ENCODE measurements around the gene RHOD.

Gene RHOD

GRCh38 chr11:67056267-67057204 lies at the start of gene RHOD:
Gene RHOD, plus strand, starts transcription at chr11:67056847. Its CDS starts 56 bp downstream, at chr11:67056903.
- no peak for DNase-seq (ENCODE audit: low spot score)

- DNase-seq (ENCODE audit: low spot score) = no peak
These were observed 49.5 kb upstream of the RHOD start for GRCh38 chr11:67007126-67007525.

GRCh38 chr11:67010296-67010905 lies 46.2 kb upstream of the RHOD start:
- DNase-seq (ENCODE audit: low spot score) = no peak

GRCh38 chr11:67013511-67014045 lies 43.1 kb upstream of the RHOD start:
- DNase-seq (ENCODE audit: low spot score) = no peak

- DNase-seq (ENCODE audit: low spot score) = no peak
These were observed 42.3 kb upstream of the RHOD start for GRCh38 chr11:67014343-67014742.

GRCh38 chr11:67015048-67015447 lies 41.6 kb upstream of the RHOD start:
- no peak for DNase-seq (ENCODE audit: low spot score)

GRCh38 chr11:67016550-67016949 lies 40.1 kb upstream of the RHOD start:
- no peak for DNase-seq (ENCODE audit: low spot score)

- DNase-seq (ENCODE audit: low spot score) = no peak
These were observed 35.7 kb upstream of the RHOD start for GRCh38 chr11:67020949-67021348.

- DNase-seq (ENCODE audit: low spot score) = no peak
These were observed 34.2 kb upstream of the RHOD start for GRCh38 chr11:67022341-67022933.

- no peak for DNase-seq (ENCODE audit: low spot score)
These were observed 33.4 kb upstream of the RHOD start, which contains the start of gene SYT12 for GRCh38 chr11:67022961-67023956. Gene SYT12, plus strand, starts transcription at chr11:67023134. Its CDS starts 7,011 bp downstream, at chr11:67030145.

GRCh38 chr11:67023957-67024353 lies 32.7 kb upstream of the RHOD start:
- no peak for DNase-seq (ENCODE audit: low spot score)

- no peak for DNase-seq (ENCODE audit: low spot score)
These were observed 32.2 kb upstream of the RHOD start for GRCh38 chr11:67024410-67024809.

GRCh38 chr11:67024966-67025365 lies 31.7 kb upstream of the RHOD start:
- DNase-seq (ENCODE audit: low spot score) = no peak

- DNase-seq (ENCODE audit: low spot score) = no peak
These were observed 30.9 kb upstream of the RHOD start for GRCh38 chr11:67025750-67026149.

- DNase-seq (ENCODE audit: low spot score) = no peak
These were observed 29.7 kb upstream of the RHOD start for GRCh38 chr11:67026941-67027340.

- DNase-seq (ENCODE audit: low spot score) = no peak
These were observed 29.1 kb upstream of the RHOD start for GRCh38 chr11:67027483-67027930.

- no peak for DNase-seq (ENCODE audit: low spot score)
These were observed 28.6 kb upstream of the RHOD start for GRCh38 chr11:67027943-67028542.

- DNase-seq (ENCODE audit: low spot score) = no peak
These were observed 27.5 kb upstream of the RHOD start for GRCh38 chr11:67029146-67029545.

- no peak for DNase-seq (ENCODE audit: low spot score)
These were observed 25.7 kb upstream of the RHOD start for GRCh38 chr11:67030976-67031375.

- no peak for DNase-seq (ENCODE audit: low spot score)
These were observed 24.7 kb upstream of the RHOD start for GRCh38 chr11:67031791-67032561.
